ENCODE results near the gene INTS4. TPM values are rescaled to one million over a fixed set of nuclear protein-coding genes. Genes with fewer than 3 reads are reported as not detected.
"Not testable (repeated sequence)": the region's sequence is repeated elsewhere in the genome, so short reads cannot be mapped to it uniquely, and the experiment has no call there.

The INTS4 gene
- 10 to 100 TPM; 48.6 to 72.7 TPM for total RNA-seq

- peak; percentile 99 for ATAC-seq
- Mint-ChIP-seq H3K9me3 (no peaks in the 10 kb centered on the region), H3K27ac (peak within 1 kb of the TSS; percentile 85 to 91), H3K36me3 (peaks cover 5 to 11% of the 10 kb centered on the region in 2 donors)
- DNase-seq (ENCODE audit: low spot score in 2 of 2): peak; percentile 95 to 98
Measured at GRCh38 chr11:77994434-77995362, at the start of gene INTS4. INTS4 (minus strand) TSS chr11:77994668; CDS start chr11:77994643, 25 bp downstream.

- Mint-ChIP-seq H3K27ac (peak overlapping the region in 1 of 2 donors; percentile 69), H3K36me3 (no peaks in the 10 kb centered on the region), H3K9me3 (no peaks in the 10 kb centered on the region)
- ATAC-seq (no peak), DNase-seq (ENCODE audit: low spot score in 2 of 2) (no peak)
Measured at GRCh38 chr11:78041843-78042440, 47.5 kb upstream of the INTS4 start.

GRCh38 chr11:78041380-78041719 lies 46.9 kb upstream of the INTS4 start:
- not testable (repeated sequence) for ATAC-seq; H3K9me3 Mint-ChIP-seq; H3K36me3 Mint-ChIP-seq; DNase-seq (ENCODE audit: low spot score in 2 of 2)
- peak overlapping the region in 1 of 2 donors; percentile 69 for H3K27ac Mint-ChIP-seq

GRCh38 chr11:78040691-78041379 lies 46.4 kb upstream of the INTS4 start:
- DNase-seq (ENCODE audit: low spot score in 2 of 2): no peak
- peak overlapping the region in 1 of 2 donors; percentile 92 for H3K27ac Mint-ChIP-seq
- H3K9me3 Mint-ChIP-seq: no peaks in the 10 kb centered on the region
- no peaks in the 10 kb centered on the region for H3K36me3 Mint-ChIP-seq
- ATAC-seq: no peak

- peak; percentile 76 to 85 for ATAC-seq
- Mint-ChIP-seq H3K9me3 (no peaks in the 10 kb centered on the region), H3K36me3 (no peaks in the 10 kb centered on the region), H3K27ac (peak overlapping the region; percentile 58 to 92)
- DNase-seq (ENCODE audit: low spot score in 2 of 2): peak; percentile 27 to 61
Measured at GRCh38 chr11:78039919-78040671, 45.6 kb upstream of the INTS4 start.

- ATAC-seq (peak; percentile 54 to 63), DNase-seq (ENCODE audit: low spot score in 2 of 2) (no peak)
- H3K36me3 Mint-ChIP-seq: no peaks in the 10 kb centered on the region
- H3K9me3 Mint-ChIP-seq: no peaks in the 10 kb centered on the region
- H3K27ac Mint-ChIP-seq: peak overlapping the region; percentile 58 to 92
Measured at GRCh38 chr11:78039391-78039918, 45.0 kb upstream of the INTS4 start.

GRCh38 chr11:78038697-78039313 lies 44.3 kb upstream of the INTS4 start:
- H3K9me3 Mint-ChIP-seq: no peaks in the 10 kb centered on the region
- H3K27ac Mint-ChIP-seq: no peak overlapping the region
- no peaks in the 10 kb centered on the region for H3K36me3 Mint-ChIP-seq
- ATAC-seq (no peak), DNase-seq (ENCODE audit: low spot score in 2 of 2) (no peak)

- no peaks in the 10 kb centered on the region for H3K9me3 Mint-ChIP-seq
- no peak overlapping the region for H3K27ac Mint-ChIP-seq
- ATAC-seq (no peak), DNase-seq (ENCODE audit: low spot score in 2 of 2) (no peak)
- H3K36me3 Mint-ChIP-seq: no peaks in the 10 kb centered on the region
Measured at GRCh38 chr11:78037825-78038620, 43.6 kb upstream of the INTS4 start.

GRCh38 chr11:78037056-78037455 lies 42.6 kb upstream of the INTS4 start:
- peak overlapping the region in 1 of 2 donors; percentile 47 for H3K27ac Mint-ChIP-seq

GRCh38 chr11:78036313-78036712 lies 41.8 kb upstream of the INTS4 start:
- H3K9me3 Mint-ChIP-seq: no peaks in the 10 kb centered on the region
- DNase-seq (ENCODE audit: low spot score in 2 of 2) (no peak), ATAC-seq (no peak)
- H3K27ac Mint-ChIP-seq: no peak overlapping the region
- H3K36me3 Mint-ChIP-seq: no peaks in the 10 kb centered on the region

More at GRCh38 chr11:78037056-78037455, 42.6 kb upstream of the INTS4 start:
- no peaks in the 10 kb centered on the region for H3K9me3 Mint-ChIP-seq
- H3K36me3 Mint-ChIP-seq: no peaks in the 10 kb centered on the region
- ATAC-seq (no peak), DNase-seq (ENCODE audit: low spot score in 2 of 2) (no peak)

GRCh38 chr11:78034623-78035022 lies 40.2 kb upstream of the INTS4 start:
- DNase-seq (ENCODE audit: low spot score in 2 of 2) (no peak), ATAC-seq (no peak)
- no peaks in the 10 kb centered on the region for H3K36me3 Mint-ChIP-seq
- no peaks in the 10 kb centered on the region for H3K9me3 Mint-ChIP-seq
- H3K27ac Mint-ChIP-seq: no peak overlapping the region

- no peak for ATAC-seq
- Mint-ChIP-seq H3K36me3 (no peaks in the 10 kb centered on the region), H3K9me3 (no peaks in the 10 kb centered on the region), H3K27ac (no peak overlapping the region)
- DNase-seq (ENCODE audit: low spot score in 2 of 2): no peak
Measured at GRCh38 chr11:78033040-78033439, 38.6 kb upstream of the INTS4 start.

- ATAC-seq: no peak
- no peaks in the 10 kb centered on the region for H3K36me3 Mint-ChIP-seq
- no peak for DNase-seq (ENCODE audit: low spot score in 2 of 2)
- no peak overlapping the region for H3K27ac Mint-ChIP-seq
- H3K9me3 Mint-ChIP-seq: no peaks in the 10 kb centered on the region
Measured at GRCh38 chr11:78032090-78032489, 37.6 kb upstream of the INTS4 start.

GRCh38 chr11:78031629-78032028 lies 37.2 kb upstream of the INTS4 start:
- DNase-seq (ENCODE audit: low spot score in 2 of 2) (no peak), ATAC-seq (no peak)
- no peak overlapping the region for H3K27ac Mint-ChIP-seq
- H3K9me3 Mint-ChIP-seq: no peaks in the 10 kb centered on the region
- no peaks in the 10 kb centered on the region for H3K36me3 Mint-ChIP-seq
